ENCODE measurements around the gene SYTL1. TPM values are rescaled to one million over a fixed set of nuclear protein-coding genes. Genes with fewer than 3 reads are reported as not detected.
A peak's percentile ranks its signal among the peaks of the same experiment; 100 is the strongest.

SYTL1 gene
- total and polyA plus RNA-seq, 9 of the 15 experiments (the other 6 are each of a cell fraction or from before 2014, with no cell fraction given), result 0.04 to 9.3 (median 1.7) TPM

GRCh38 chr1:27350663-27351540 is 9.1 kb downstream of the SYTL1 start (continued):
- TF ChIP-seq ZNF407 (IDR thresholded peaks at IDR 0.05; ENCODE audit: low read depth) (no peak), HIVEP1 (CRISPR knock-in tag; IDR thresholded peaks at IDR 0.05) (no peak), MYBL2 (IDR thresholded peaks at IDR 0.05; ENCODE audit: low read depth) (no peak), MYBL2 (CRISPR knock-in tag; IDR thresholded peaks at IDR 0.05; ENCODE audit: borderline replicate concordance) (no peak), ARID3B (CRISPR knock-in tag; IDR thresholded peaks at IDR 0.05; ENCODE audit: borderline replicate concordance) (no peak), PHF8 (IDR thresholded peaks at IDR 0.05; ENCODE audit: borderline replicate concordance, low read length) (peak; percentile 26; the same call in 1 of the 2 replicates), PRPF4 (IDR thresholded peaks at IDR 0.05; ENCODE audit: insufficient read depth, low read depth, low read length, poor library complexity, severe bottlenecking) (no peak), GATAD2A (IDR thresholded peaks at IDR 0.05) (peak; percentile 79; the same call in 1 of the 2 replicates), MAX (CRISPR knock-in tag; IDR thresholded peaks at IDR 0.05) (peak; percentile 72), BCLAF1 (IDR thresholded peaks at IDR 0.05; ENCODE audit: borderline replicate concordance in 1 of 2, control insufficient read depth in 1 of 2, low read depth in 2 of 2, low read length in 1 of 2) (no peak), RBFOX2 (IDR thresholded peaks at IDR 0.05; ENCODE audit: low read depth, low read length) (peak; percentile 61), DLX4 (CRISPR knock-in tag; IDR thresholded peaks at IDR 0.05) (no peak)

All from K562 (cell line).